T-helper 9 cell (primary cell): ENCODE measurements around the gene RABGAP1L.
"Not testable (repeated sequence)": the region's sequence is repeated elsewhere in the genome, so short reads cannot be mapped to it uniquely, and the experiment has no call there.

Source experiments
- DNase-seq: peaks from one replicate; pipeline ENCODE4 v3.0.0-alpha.2; 2020

RABGAP1L gene

DNA sequence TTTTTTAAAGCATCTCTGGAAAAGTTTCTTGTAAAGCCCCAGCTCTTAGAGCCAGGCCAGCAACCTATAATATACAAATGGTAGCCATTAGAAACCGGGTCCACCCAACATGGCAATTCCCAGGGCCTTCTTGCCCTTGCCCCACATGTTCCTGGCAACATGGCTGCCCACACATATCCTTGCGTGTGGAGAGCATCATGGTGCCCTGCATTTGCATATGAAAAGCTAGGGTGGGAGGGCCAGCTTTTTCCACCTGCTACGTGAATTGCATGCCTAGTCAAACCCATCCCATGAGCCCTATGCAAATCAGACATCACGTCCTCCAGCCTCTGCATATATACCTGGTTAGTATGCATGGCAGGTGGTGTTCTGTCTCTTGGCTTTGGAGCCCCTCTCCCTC, 88.2 kb downstream of the RABGAP1L start:
- no peak for DNase-seq

DNA sequence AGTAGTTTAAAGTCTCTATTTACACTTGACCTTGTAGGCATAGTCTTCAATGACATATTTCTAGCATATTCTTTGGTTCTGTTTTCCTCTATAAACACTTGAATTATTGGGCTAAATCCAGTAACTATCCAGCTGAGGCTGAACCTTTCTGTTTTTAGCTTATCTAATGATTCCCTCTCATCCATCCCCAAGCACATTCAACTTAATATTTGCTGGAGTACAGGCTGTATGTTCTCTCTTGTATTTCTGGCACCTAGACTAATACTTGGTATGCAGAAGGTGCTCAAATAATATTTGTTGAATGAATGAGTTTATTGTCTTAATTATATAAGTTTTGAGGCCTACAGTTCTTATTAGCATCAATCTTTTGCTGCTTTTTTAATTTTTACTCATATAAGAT, 88.7 kb downstream of the RABGAP1L start:
- no peak for DNase-seq

DNA sequence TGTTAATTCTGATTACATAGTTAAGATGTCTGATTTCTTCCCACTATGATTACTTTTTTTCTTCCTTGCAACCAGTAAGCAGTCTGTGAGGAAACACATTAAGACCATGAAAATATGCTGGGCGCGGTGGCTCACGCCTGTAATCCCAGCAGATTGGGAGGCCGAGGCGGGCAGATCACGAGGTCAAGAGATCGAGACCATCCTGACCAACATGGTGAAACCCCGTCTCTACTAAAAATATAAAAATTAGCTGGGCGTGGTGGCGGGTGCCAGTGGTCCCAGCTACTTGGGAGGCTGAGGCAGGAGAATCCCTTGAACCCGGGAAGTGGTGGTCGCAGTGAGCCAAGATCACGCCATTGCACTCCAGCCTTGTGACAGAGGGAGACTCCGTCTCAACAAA, 97.1 kb downstream of the RABGAP1L start:
- not testable (repeated sequence) for DNase-seq

DNA sequence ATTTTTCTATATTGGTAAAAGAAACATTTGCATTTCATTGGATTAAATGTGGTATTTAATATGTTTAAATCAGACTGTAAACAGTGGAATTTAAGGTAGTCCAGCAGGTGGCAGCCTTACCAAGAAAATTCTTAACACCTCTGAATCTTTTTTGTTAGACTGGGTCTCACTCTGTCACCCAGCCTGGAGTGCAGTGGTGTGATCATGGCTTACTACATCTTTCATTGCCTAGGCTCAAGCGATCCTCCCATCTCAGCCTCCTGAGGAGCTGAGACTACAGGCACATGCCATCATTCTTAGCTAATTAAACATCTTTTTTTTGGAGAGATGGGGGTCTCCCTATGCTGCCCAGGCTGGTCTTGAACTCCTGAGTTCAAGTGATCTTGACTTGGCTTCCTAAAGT, 98.8 kb downstream of the RABGAP1L start:
- DNase-seq: peak; percentile 14

DNA sequence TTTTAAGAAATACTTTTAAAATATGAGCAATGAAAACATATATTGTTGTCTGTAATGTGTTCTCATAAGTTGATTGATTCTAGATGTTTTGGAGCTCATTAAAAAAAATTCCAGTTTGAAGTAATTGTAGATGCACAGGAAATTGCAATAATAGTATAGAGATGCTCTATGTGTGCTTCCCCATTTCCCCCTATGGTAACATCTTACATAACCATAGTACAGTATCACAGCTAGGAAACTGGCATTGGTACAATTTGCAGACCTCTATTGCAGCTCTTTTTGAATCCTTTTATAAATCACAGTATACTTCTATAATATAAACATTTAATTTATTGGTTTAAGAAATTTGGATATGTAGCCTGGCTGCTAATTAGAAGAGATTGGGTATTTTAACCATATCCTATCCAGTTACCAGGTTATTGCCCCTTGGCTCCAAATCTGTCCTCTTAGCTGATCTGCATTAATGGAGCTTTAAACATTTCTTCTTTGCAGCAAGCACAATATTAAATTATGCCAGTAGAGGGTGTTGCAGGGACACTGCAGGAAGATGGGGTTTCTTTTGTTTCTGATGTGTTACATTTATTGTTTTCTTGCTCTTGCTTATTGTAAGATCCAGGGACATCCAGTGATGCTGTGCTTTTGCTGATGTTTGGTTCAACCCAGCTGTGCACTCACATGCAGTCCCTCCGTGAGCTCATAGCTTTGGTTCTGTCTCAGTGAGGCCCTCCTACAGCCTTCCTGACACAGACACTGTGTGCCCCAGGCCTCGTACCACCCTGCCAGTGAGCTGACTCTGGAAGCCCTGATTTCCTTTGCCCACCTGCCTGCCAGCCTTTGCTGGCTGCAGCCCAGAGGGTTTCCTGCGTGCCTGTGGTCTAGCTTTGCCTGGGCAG, 103.3 kb downstream of the RABGAP1L start:
- DNase-seq: no peak

DNA sequence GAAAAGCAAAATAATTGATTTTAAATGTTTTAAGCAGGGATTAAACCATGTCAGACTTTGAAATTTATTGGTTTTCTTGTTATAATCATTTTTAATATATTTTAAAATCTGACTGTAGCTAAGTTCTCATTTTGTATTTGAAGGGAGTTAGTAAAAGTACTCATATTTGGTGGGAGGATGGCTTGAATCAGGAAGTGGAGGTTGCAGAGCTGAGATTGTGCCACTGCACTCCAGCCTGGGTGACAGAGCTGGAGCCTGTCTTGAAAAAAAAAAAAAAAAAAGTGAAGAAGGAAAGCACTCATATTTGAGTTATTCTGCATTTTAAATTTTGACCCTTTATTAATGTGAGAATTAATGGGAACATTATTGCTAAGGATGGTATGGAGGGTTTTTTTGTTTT, 106.0 kb downstream of the RABGAP1L start:
- DNase-seq: no peak

DNA sequence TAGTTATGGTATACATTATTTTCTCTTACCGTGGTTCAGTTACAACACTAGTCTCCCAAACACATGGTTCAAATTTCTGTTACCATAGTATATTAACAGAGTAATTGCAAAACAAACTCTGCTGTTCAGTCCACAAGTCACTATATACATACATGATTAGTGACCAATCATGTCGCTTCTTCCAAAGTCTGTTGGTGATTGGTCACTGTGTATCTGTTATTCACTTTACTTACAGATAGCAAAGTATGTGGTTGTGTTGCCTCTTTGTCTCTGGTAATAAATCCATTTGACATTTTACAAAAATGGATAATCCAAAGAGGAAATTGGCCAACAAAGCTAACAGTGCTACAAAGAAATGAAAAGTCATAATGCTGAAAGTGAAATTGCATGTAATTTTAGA, 107.2 kb downstream of the RABGAP1L start:
- DNase-seq: no peak

DNA sequence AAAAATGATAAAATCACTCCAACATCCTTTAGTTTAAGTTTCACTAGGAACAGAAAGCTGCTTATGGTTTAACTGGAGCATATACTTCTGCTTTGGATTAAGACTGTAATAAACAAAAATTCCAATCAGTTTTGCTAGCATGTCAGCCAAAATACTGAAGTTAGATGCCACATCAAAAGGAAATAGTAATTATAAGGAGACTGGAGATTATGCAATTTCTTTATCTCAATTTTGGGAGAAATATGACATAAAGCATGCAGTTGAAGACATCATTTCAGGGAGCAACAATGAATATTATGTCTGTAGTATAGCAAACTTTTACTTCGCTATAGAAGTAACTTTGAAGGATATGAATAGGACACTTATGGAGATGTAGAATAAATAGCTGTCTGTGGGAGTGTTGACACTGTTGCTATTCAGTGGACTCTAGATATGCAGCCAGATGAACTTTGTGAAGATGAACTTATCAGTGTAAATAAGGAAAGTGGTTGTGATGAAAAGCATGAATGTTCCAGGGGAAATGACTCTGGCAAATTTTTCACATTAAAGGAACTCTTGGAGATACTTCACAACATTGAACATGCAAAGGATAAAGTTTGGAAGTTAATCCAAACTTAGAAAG, 107.8 kb downstream of the RABGAP1L start:
- no peak for DNase-seq

DNA sequence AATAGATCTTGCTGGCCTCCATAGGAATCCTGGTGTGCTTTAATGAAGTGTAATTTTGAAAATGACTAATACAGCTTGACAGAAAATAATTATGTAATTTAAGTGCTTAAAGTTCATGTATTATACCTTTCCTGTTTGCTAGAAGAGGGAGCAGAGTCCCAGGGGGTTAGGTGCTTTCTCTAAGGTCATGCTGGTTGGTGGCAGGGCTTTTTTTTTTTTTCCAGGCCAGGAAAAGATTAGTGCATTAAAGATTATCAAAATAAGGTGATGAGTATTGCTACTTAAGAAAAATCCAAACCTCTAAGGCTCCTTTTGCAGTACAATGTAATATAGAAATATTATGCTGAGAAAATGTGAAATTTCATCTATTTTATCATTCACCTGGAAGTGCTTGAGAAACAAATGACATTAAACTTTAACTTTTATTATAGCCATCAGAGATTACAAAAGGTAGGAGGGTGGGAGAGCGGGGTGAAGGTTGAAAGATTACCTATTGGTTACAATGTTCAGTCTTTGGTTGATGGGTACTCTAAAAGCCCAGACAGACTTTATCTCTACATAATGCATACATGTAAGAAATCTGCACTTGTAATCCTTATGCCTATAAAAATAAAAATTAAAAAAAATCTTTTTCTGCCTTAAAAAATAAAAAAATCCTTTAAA, 110.8 kb downstream of the RABGAP1L start:
- DNase-seq: no peak

DNA sequence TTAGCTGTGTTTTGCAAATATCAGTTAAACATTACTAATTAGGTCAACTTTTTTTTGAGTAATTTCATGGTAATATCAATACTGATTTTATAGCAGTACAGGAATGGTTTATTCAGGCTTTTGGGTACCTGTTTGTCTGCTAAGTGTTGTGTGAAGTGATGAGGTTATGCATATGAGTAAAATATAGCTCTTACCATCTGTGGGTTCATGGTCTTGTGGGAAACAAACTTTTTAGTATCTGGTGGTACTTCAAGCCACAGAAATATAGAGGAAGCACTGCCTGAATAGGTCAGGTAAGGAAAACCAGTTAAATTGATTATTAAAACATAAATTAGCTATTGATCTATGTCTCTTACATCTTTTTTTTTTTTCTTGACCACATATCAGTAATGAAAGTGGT, 113.9 kb downstream of the RABGAP1L start:
- no peak for DNase-seq

DNA sequence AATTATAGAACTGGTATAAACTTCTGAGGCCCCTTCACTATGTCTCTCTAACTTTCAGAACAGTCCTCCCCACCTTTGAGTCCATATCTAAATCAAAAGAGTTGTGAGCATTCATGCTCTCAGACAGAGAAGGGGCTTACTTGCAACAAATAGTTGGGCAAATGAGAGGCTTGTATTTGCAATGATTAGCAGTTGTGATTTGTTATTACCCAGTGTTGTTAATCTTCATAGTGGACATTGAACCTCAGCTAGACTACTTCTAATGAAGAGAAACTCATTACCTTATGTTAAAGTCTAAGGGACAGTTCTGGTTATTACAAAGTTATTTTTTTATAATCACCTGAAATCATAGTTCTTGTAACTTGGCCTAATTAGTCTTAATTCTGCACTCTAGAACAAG, 114.5 kb downstream of the RABGAP1L start:
- no peak for DNase-seq

DNA sequence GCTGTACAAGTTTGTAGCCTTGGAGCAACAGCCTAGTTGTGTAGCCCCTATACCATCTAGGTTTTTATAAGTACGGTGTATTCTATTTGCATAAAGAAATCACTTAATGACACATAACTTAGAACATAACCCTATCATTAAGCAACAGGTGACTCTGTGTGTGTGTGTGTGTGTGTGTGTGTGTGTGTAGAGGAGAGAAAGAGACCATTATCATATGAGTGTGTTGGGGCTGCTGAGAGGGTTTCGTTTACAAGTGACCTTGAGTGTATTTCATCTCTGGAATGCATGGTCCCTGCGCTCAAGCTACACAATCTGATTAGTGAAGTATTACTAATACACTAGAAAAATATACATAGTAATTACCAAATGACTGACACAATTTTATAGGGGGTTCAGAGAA, 115.1 kb downstream of the RABGAP1L start:
- DNase-seq: no peak

DNA sequence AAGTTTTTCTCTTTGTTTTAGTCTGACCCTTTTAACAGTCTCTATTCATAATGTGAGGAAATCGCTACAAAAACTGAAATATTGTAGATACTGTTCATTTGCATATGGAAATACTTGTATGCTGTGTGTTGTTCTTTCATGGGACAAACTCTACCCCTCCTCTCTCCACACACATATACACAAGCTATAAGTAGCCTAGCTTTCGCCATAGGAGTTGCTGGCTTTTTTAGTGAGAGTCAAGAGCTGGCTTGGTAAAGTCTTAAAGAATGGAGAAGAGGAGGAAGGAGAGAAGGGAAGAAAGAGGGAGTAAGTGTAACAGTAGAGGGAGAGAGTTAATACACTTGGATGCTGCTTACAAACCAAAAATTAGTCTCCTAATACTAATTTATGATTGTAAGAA, 115.6 kb downstream of the RABGAP1L start:
- no peak for DNase-seq

DNA sequence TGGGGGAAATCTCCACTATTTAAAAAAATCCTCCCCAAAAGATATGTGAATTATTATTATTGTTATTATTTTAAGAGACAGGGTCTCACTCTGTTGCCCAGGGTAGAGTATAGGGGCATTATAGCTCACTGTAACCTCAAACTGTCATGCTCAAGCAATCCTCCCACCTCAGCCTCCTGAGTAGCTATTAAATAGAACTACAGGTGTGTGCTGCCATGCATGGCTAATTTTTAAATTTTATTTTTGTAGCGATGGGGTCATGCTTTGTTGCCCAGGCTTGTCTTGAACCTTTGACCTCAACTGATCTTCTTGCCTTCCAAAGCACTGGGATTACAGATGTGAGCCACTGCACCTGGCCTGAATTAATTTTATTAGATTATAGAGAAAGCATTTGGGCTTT, 116.8 kb downstream of the RABGAP1L start:
- no peak for DNase-seq

DNA sequence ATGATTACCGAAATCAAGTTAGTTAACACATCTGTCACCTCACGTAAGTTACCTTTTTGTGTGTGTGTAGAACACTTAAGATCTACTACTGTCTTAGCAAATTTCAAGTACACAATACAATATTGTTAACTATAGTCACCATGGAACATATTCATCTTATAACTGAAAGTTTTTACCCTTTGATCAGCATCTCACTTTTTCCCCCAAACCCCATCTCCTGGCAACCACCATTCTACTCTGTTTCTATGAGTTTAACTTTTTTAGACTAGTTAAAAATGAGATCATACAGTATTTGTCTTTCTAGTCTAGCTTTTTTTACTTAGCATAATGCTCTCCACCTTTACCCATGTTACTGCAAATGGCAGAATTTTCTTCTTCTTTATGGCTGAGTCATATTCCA, 124.7 kb downstream of the RABGAP1L start:
- DNase-seq: no peak

DNA sequence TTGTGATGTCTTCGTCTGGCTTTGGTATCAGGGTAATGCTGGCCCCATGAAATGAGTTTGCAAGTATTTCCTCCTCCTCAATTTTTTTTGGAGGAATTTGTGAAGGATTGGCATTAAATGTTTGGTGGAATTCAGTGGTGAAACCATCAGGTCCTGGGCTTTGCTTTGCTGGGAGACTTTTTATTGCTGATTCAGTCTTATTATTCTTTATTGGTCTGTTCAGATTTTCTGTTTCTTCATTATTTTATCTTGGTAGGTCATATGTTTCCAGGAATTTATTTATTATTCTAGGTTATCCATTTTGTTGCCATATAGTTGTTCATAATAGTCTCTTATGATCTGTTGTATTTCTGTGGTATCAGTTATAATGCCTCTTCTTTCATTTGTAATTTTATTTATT, 126.7 kb downstream of the RABGAP1L start:
- no peak for DNase-seq

DNA sequence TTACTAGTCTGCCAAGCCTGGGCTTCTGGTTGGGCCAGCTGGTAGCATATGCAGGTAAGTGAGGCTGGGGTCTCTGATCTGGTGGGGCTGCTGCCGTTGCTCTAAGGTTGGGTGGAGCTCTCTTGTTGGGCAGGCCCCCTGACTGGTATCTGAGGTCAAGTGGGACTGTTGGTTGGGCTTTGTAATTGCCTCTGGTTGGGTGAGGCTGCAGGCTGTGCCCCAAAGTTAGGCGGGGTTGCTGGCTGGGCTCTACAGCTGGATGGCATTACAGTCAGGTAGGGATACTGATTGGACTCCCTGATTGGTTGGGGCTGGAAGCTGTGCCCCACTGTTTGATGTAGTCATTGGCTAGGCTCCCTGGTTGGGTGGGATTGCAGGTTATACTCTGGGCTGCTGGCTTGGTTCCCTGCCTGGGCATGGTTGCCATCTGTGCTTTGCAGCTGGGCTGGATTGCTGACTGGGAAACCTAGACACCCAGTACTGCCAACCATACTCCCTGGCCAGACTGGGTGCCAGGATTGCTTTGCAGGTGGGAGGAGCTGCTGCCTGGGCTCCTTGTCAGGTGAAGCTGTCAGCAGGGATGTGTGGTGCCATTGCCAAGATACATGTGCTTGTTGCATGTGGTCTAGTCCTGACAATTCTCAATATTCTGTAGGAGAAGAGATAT, 130.5 kb downstream of the RABGAP1L start:
- no peak for DNase-seq

DNA sequence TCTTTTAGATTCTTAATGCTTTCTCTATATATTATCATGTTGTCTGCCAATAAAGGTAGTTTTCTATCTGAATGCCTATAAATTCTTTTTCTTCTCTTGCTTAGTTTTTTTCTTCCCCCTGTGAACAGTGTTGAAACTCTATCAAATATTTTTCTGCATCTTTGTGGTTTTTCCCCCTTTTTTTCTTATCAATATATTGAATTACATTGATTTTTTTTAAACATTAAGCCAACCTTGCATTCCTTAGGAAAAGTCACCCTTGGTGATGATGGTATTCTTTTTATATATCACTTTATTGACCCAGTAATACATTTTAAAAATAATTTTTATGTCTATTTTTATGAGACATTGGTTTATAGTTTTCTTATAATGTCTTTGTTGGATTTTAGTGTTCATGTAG, 131.7 kb downstream of the RABGAP1L start:
- no peak for DNase-seq

DNA sequence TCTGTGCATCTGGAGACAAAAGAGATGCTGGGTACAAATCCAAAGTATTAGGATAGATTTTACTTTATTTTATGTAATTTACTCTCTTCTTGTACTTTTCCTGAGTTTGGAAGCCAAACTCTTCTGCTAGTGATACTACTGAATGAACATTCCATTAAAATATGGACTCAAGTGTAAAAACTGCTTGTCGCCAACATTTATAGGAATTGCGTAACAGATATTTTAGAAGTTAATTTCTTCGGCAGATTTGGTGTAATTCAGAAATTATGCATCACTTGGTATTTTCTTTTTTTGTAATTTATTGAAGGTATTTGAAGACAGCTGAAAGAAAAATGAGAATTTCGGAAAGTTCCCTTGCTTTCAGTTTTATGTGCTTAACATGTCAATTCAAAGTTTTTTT, 137.0 kb downstream of the RABGAP1L start:
- DNase-seq: no peak

DNA sequence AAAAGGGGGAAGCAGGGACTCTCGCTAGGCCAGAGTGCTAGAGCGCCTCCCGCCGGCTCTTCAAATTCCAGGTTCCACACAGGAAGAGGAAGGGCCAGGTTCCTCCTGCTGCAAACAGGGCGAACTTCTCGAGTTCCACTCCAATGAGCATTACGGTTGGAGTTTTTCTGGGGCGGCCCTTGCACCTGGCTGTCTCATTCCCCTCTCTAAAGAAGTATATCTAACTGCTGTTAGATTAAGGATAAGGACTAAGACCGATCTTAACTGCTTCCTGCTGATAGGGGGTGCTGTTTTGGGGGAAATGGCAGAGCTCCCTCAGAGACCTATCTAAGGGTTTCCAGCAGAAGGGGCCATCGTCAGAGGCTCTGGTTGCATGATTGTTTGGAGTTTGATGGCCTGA, 138.0 kb downstream of the RABGAP1L start:
- no peak for DNase-seq

DNA sequence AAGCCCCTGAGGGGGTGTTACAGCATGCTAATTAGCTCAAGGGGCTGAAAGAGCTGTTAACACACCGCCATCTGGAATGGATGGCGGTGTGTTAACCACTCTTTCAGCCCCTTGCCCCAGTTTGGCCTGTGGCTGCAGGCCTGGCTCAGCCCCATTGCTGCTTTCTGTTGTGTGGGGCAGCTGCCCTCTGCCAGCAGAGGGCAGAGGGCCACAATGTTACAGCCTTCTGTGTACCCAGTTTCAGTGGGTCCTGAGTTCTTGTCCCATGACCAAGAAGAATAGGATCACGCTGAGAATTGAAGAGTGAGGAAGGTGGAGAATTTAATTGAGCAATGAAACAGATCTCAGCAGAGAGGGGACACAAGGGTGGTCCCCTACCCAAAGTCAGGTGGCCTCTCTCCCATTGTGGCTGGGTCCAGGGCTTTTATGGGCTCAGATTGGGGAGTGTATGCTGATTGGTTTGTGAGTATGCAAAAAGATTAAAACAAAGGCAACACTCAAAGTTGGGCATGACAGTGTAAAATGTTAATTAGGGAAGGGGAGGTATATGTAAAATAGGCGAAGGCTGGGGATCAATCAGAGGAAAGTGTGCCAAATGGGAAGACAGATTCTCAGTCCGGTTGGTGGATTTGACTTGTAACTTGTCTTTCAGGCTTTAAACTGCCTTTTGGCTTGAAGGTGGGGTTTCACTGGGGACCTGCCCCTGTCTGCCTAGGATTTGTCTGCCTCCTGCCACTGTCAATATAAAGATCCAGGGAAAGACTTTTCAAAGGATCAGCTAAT, 142.2 kb downstream of the RABGAP1L start:
- no peak for DNase-seq

DNA sequence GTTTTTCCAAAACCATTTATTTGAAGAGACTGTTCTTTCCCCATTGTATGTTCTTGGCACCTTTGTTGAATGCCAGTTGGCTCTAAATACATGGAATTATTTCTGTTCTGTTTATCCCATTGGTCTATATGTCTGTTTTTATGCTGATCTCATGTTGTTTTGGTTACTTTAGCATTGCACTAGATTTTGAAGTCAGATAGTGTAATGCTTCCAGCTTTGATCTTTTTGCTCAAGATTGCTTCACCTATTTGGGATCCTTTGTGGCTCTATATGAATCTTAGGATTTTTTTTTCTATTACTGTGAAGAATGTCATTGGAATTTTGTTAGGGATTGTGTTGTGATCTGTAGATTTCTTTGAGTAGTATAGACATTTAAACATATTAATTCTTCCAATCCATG, 149.3 kb downstream of the RABGAP1L start:
- no peak for DNase-seq

DNA sequence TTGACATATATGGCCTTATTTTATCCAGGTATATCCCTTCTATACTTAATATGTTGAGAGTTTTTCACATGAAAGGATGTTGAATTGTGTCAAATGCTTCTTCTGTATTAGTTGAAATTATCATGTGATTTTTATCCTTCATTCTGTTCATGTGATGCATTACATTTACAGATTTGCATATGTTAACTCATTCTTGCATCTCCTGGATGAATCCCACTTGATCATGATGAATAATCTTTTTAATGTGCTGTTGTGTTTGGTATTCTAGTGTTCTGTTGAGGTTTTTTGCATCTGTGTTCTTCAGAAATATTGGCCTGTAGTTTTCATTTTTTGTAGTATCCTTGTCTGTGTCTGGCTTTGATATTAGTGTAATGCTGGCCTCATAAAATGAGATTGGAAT, 150.2 kb downstream of the RABGAP1L start:
- no peak for DNase-seq
